ENCODE data around the gene M6PR.

Gene M6PR

DNA sequence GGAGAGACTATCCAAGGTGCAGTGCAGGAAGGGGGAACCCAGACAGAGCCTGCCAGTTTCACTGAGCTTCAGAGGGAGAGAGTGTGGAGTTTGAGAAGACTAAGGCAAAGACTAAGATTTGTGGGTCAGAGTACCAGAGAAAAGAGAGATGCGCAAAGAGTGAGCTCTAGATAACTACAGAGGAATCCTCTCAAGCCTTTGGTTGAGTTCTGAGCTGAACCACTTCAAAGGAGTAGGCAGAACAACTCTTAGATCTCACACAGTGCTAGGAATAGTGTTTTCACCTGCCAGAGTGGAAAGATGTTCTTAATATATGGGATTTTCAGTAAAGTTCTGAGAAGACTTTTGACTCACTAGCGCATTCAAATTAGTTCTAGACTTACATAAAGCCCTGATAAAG, 10.7 kb upstream of the M6PR start:
- DNase-seq (ENCODE audit: extremely low spot score) = no peak
- ChIA-PET CTCF (no interaction called here), POLR2A (interaction anchor here (1.4 kb wide), 1 partner anchor 11 kb away, joined by 3 read pairs; the partner anchor contains the start of gene M6PR)
- no peak for TF ChIP-seq BHLHE40 (IDR thresholded peaks at IDR 0.05; ENCODE audit: borderline replicate concordance)
- no peak for TF ChIP-seq ZNF384 (IDR thresholded peaks at IDR 0.05)
- no peak for TF ChIP-seq TARDBP (IDR thresholded peaks at IDR 0.05)
- TF ChIP-seq LEF1 (IDR thresholded peaks at IDR 0.05; ENCODE audit: borderline replicate concordance) = no peak
- TF ChIP-seq FOXK2 (IDR thresholded peaks at IDR 0.05) = no peak
- TF ChIP-seq SUZ12 (IDR thresholded peaks at IDR 0.05) = no peak
- no peak for TF ChIP-seq ELF4 (IDR thresholded peaks at IDR 0.05)
- TF ChIP-seq FOXA1 (IDR thresholded peaks at IDR 0.05) = no peak
- no peak for TF ChIP-seq CTBP1 (IDR thresholded peaks at IDR 0.05; ENCODE audit: borderline replicate concordance)
- no peak for TF ChIP-seq ARNT (IDR thresholded peaks at IDR 0.05)
- no peak for TF ChIP-seq FOXM1 (IDR thresholded peaks at IDR 0.05; ENCODE audit: borderline replicate concordance)
- TF ChIP-seq SP1 (IDR thresholded peaks at IDR 0.05) = no peak
- TF ChIP-seq, protein P1, sequence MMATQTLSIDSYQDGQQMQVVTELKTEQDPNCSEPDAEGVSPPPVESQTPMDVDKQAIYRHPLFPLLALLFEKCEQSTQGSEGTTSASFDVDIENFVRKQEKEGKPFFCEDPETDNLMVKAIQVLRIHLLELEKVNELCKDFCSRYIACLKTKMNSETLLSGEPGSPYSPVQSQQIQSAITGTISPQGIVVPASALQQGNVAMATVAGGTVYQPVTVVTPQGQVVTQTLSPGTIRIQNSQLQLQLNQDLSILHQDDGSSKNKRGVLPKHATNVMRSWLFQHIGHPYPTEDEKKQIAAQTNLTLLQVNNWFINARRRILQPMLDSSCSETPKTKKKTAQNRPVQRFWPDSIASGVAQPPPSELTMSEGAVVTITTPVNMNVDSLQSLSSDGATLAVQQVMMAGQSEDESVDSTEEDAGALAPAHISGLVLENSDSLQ (IDR thresholded peaks at IDR 0.05) = no peak
- TF ChIP-seq L3MBTL2 (conservative IDR thresholded peaks at IDR 0.05) = no peak
- no peak for TF ChIP-seq HDGF (IDR thresholded peaks at IDR 0.05; ENCODE audit: borderline replicate concordance)
- TF ChIP-seq NFRKB (IDR thresholded peaks at IDR 0.05) = no peak

DNA sequence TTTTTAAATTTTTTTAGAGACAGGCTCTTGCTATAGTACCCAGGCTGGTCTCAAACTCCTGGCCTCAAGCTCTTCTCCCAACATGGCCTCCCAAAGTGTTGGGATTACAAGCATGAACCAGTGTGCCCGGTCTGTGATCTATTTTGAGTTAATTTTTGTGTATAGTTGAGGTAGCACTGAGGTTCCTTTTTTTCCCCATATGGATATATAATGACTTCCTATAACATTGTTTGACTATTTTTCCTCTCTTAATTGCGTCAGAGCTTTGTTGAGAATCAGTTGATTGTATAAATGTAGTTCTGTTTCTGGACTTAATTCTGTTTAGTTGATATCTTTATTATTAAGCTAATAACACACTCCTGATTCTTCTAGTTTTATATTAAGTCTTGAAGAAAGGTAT, 8.6 kb upstream of the M6PR start:
- ChIA-PET CTCF (interaction anchor here (0.5 kb wide), 1 partner anchor 68 kb away, joined by 5 read pairs; no protein-coding TSS in a partner anchor), POLR2A (no interaction called here)
- TF ChIP-seq BHLHE40 (IDR thresholded peaks at IDR 0.05; ENCODE audit: borderline replicate concordance) (no peak), ELF4 (IDR thresholded peaks at IDR 0.05) (no peak), NFRKB (IDR thresholded peaks at IDR 0.05) (no peak), FOXA1 (IDR thresholded peaks at IDR 0.05) (no peak), FOXK2 (IDR thresholded peaks at IDR 0.05) (no peak), CTBP1 (IDR thresholded peaks at IDR 0.05; ENCODE audit: borderline replicate concordance) (no peak), HDGF (IDR thresholded peaks at IDR 0.05; ENCODE audit: borderline replicate concordance) (no peak), FOXM1 (IDR thresholded peaks at IDR 0.05; ENCODE audit: borderline replicate concordance) (no peak), SUZ12 (IDR thresholded peaks at IDR 0.05) (no peak), TARDBP (IDR thresholded peaks at IDR 0.05) (no peak), LEF1 (IDR thresholded peaks at IDR 0.05; ENCODE audit: borderline replicate concordance) (no peak), ARNT (IDR thresholded peaks at IDR 0.05) (no peak), L3MBTL2 (conservative IDR thresholded peaks at IDR 0.05) (no peak), ZNF384 (IDR thresholded peaks at IDR 0.05) (no peak), SP1 (IDR thresholded peaks at IDR 0.05) (no peak)
- TF ChIP-seq, protein P1 (IDR thresholded peaks at IDR 0.05) = no peak
- no peak for DNase-seq (ENCODE audit: extremely low spot score)

DNA sequence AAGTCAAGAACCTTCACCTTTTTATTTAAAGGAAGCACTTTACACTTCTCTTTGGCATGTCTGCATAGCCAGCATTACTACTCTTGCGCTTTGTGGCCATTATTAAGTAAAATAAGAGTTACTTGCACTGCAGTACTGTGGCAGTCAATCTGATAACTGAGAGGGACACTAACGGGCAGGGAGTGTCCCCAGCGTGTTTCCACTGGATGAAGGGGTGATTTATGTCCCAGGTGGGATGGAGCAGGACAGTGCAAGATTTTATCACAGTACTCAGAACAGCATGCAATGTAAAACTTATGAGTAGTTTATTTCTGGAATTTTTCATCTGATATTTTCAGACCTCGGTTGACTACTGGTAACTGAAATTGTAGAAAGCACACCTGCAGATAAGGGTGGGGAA, 8.1 kb upstream of the M6PR start:
- ChIA-PET POLR2A (no interaction called here), CTCF (interaction anchor here (0.5 kb wide), 1 partner anchor 68 kb away, joined by 5 read pairs; no protein-coding TSS in a partner anchor)
- TF ChIP-seq L3MBTL2 (conservative IDR thresholded peaks at IDR 0.05) (no peak), FOXA1 (IDR thresholded peaks at IDR 0.05) (no peak), FOXM1 (IDR thresholded peaks at IDR 0.05; ENCODE audit: borderline replicate concordance) (no peak), SP1 (IDR thresholded peaks at IDR 0.05) (no peak), CTBP1 (IDR thresholded peaks at IDR 0.05; ENCODE audit: borderline replicate concordance) (no peak), BHLHE40 (IDR thresholded peaks at IDR 0.05; ENCODE audit: borderline replicate concordance) (no peak), ZNF384 (IDR thresholded peaks at IDR 0.05) (no peak), SUZ12 (IDR thresholded peaks at IDR 0.05) (no peak), TARDBP (IDR thresholded peaks at IDR 0.05) (no peak), FOXK2 (IDR thresholded peaks at IDR 0.05) (no peak)
- TF ChIP-seq, protein P1 (IDR thresholded peaks at IDR 0.05) = no peak
- DNase-seq (ENCODE audit: extremely low spot score) = no peak

DNA sequence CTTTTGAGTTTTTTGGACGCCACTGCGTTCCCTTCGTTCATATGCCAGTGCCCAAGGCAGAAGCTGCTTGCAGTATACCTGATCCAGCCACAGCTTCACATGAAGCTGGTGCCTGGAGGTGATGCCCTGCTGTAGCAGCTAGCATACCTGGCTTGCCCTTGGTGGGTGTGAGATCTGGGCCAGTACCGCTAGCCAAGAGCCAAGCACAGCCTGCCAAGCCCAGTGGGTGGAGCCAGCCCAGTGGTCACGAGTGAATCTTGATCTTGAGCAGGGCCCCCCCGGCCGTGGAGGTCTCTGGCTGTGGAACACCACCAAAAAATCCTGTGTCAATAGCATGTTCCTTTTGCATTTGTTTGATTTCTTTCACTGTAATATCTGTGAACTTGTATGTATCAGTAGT, 7.3 kb upstream of the M6PR start:
- no peak for DNase-seq (ENCODE audit: extremely low spot score)
- ChIA-PET CTCF (no interaction called here), POLR2A (no interaction called here)
- TF ChIP-seq ARNT (IDR thresholded peaks at IDR 0.05) (no peak), ZNF384 (IDR thresholded peaks at IDR 0.05) (no peak), FOXM1 (IDR thresholded peaks at IDR 0.05; ENCODE audit: borderline replicate concordance) (no peak), HDGF (IDR thresholded peaks at IDR 0.05; ENCODE audit: borderline replicate concordance) (no peak), FOXK2 (IDR thresholded peaks at IDR 0.05) (no peak), SP1 (IDR thresholded peaks at IDR 0.05) (no peak), TARDBP (IDR thresholded peaks at IDR 0.05) (no peak), L3MBTL2 (conservative IDR thresholded peaks at IDR 0.05) (no peak), ELF4 (IDR thresholded peaks at IDR 0.05) (no peak), CTBP1 (IDR thresholded peaks at IDR 0.05; ENCODE audit: borderline replicate concordance) (no peak), NFRKB (IDR thresholded peaks at IDR 0.05) (no peak), FOXA1 (IDR thresholded peaks at IDR 0.05) (no peak), BHLHE40 (IDR thresholded peaks at IDR 0.05; ENCODE audit: borderline replicate concordance) (no peak), SUZ12 (IDR thresholded peaks at IDR 0.05) (no peak)

DNA sequence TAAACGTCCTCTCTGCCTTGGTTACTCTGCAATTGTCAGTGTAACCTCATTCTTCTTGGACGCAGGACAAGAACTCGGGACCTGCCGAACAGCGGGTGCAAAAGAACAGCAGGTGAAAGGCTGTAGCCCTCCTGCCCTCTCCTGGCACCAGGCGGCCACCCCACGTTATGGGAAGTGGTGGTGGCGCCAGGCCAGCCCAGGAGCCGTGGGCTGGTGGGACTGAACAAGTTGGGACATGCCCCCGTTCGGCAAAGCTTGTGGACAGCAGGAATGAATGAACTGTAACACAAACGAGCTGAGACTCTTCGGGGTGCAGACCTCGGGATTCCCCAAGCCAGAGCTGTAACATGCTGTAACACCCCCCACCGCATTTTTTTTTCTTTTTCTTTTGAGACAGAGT, 6.6 kb upstream of the M6PR start:
- ChIA-PET POLR2A (no interaction called here), CTCF (no interaction called here)
- no peak for DNase-seq (ENCODE audit: extremely low spot score)
- TF ChIP-seq FOXM1 (IDR thresholded peaks at IDR 0.05; ENCODE audit: borderline replicate concordance) = no peak
- TF ChIP-seq LEF1 (IDR thresholded peaks at IDR 0.05; ENCODE audit: borderline replicate concordance) = no peak
- TF ChIP-seq TARDBP (IDR thresholded peaks at IDR 0.05) = no peak
- no peak for TF ChIP-seq CTBP1 (IDR thresholded peaks at IDR 0.05; ENCODE audit: borderline replicate concordance)
- no peak for TF ChIP-seq ELF4 (IDR thresholded peaks at IDR 0.05)
- no peak for TF ChIP-seq SUZ12 (IDR thresholded peaks at IDR 0.05)
- TF ChIP-seq L3MBTL2 (conservative IDR thresholded peaks at IDR 0.05) = no peak
- TF ChIP-seq ARNT (IDR thresholded peaks at IDR 0.05) = no peak
- TF ChIP-seq ZNF384 (IDR thresholded peaks at IDR 0.05) = no peak
- TF ChIP-seq, protein P1 (IDR thresholded peaks at IDR 0.05) = no peak
- TF ChIP-seq HDGF (IDR thresholded peaks at IDR 0.05; ENCODE audit: borderline replicate concordance) = no peak
- no peak for TF ChIP-seq SP1 (IDR thresholded peaks at IDR 0.05)
- no peak for TF ChIP-seq BHLHE40 (IDR thresholded peaks at IDR 0.05; ENCODE audit: borderline replicate concordance)
- no peak for TF ChIP-seq NFRKB (IDR thresholded peaks at IDR 0.05)
- no peak for TF ChIP-seq FOXK2 (IDR thresholded peaks at IDR 0.05)
- no peak for TF ChIP-seq FOXA1 (IDR thresholded peaks at IDR 0.05)

Data from HEK293T (cell line).